HG03159 (cell line): ENCODE measurements around the gene SMIM27.

ENCODE experiments used
- ATAC-seq: cut with Tn5 transposase; IDR thresholded peaks from one replicate; pipeline ENCODE4 v1.9.1; 2021; ENCODE audit warnings: mild to moderate bottlenecking, moderate library complexity; ENCODE audit not compliant: unreplicated experiment

The SMIM27 gene

GRCh38 chr9:32554107-32554506, 2.0 kb downstream of the SMIM27 start:
- ATAC-seq, result no peak

GRCh38 chr9:32554591-32554990, 2.5 kb downstream of the SMIM27 start:
- no peak for ATAC-seq

- ATAC-seq, result no peak
These were observed 6.3 kb downstream of the SMIM27 start for GRCh38 chr9:32558408-32558934.

- ATAC-seq, result no peak
These were observed 13.8 kb downstream of the SMIM27 start for GRCh38 chr9:32565967-32566366.

GRCh38 chr9:32566770-32567169, 14.6 kb downstream of the SMIM27 start:
- ATAC-seq, result no peak

- no peak for ATAC-seq
These were observed 18.1 kb downstream of the SMIM27 start for GRCh38 chr9:32570262-32570661.

GRCh38 chr9:32571969-32572899, 20.1 kb downstream of the SMIM27 start:
- ATAC-seq, result peak; percentile 90

GRCh38 chr9:32572900-32573523, 20.9 kb downstream of the SMIM27 start, which contains the start of gene NDUFB6:
TSS of gene NDUFB6 (minus strand) at chr9:32573159. CDS start at chr9:32573060, 99 bp downstream.
- peak; percentile 79 for ATAC-seq

- no peak for ATAC-seq
These were observed 21.7 kb downstream of the SMIM27 start for GRCh38 chr9:32573821-32574220.

GRCh38 chr9:32574858-32575257, 22.7 kb downstream of the SMIM27 start:
- ATAC-seq, result no peak

GRCh38 chr9:32577316-32577715, 25.2 kb downstream of the SMIM27 start:
- ATAC-seq, result no peak

- no peak for ATAC-seq
These were observed 26.8 kb downstream of the SMIM27 start for GRCh38 chr9:32578976-32579375.

GRCh38 chr9:32579706-32580331, 27.7 kb downstream of the SMIM27 start:
- ATAC-seq, result peak; percentile 49

- ATAC-seq, result no peak
These were observed 28.6 kb downstream of the SMIM27 start for GRCh38 chr9:32580631-32581300.

GRCh38 chr9:32581512-32582143, 29.5 kb downstream of the SMIM27 start:
- ATAC-seq, result peak; percentile 54

GRCh38 chr9:32584784-32585183, 32.7 kb downstream of the SMIM27 start:
- ATAC-seq, result no peak

- ATAC-seq, result no peak
These were observed 35.8 kb downstream of the SMIM27 start for GRCh38 chr9:32587901-32588300.

GRCh38 chr9:32589083-32589723, 37.1 kb downstream of the SMIM27 start:
- peak; percentile 84 for ATAC-seq

- ATAC-seq, result no peak
These were observed 38.3 kb downstream of the SMIM27 start for GRCh38 chr9:32590476-32590875.

- no peak for ATAC-seq
These were observed 38.8 kb downstream of the SMIM27 start for GRCh38 chr9:32590898-32591297.
